ENCODE measurements around the gene SIGLEC7. TPM values are rescaled to one million over a fixed set of nuclear protein-coding genes. Genes with fewer than 3 reads are reported as not detected.

Gene SIGLEC7
- total RNA-seq, 1 experiment from 2014 or later = not detected

GRCh38 chr19:51163257-51163656, 21.2 kb downstream of the SIGLEC7 start:
- no peak for DNase-seq
- Mint-ChIP-seq H3K9me3 (ENCODE audit: low read depth, unreplicated experiment) (no peaks in the 10 kb centered on the region), H3K4me3 (ENCODE audit: low read depth, unreplicated experiment) (no peak overlapping the region), H3K4me1 (ENCODE audit: low read depth, unreplicated experiment) (peaks cover under 1% of the 10 kb centered on the region), H3K36me3 (ENCODE audit: insufficient read depth, unreplicated experiment) (no peaks in the 10 kb centered on the region), H3K27me3 (ENCODE audit: unreplicated experiment) (peaks cover 92% of the 10 kb centered on the region), H3K27ac (ENCODE audit: unreplicated experiment) (no peak overlapping the region)
- no peak for TF ChIP-seq CTCF (IDR thresholded peaks at IDR 0.05; ENCODE audit: unreplicated experiment)
- BruUV-seq (replicated peaks) = no TSS peak
- intact Hi-C loops (cut with micrococcal nuclease; ENCODE audit: unreplicated experiment) = no loop called here
- CTCF ChIA-PET = no interaction called here

GRCh38 chr19:51164215-51164614, 22.1 kb downstream of the SIGLEC7 start:
- Mint-ChIP-seq H3K4me3 (ENCODE audit: low read depth, unreplicated experiment) (no peak overlapping the region), H3K36me3 (ENCODE audit: insufficient read depth, unreplicated experiment) (no peaks in the 10 kb centered on the region), H3K4me1 (ENCODE audit: low read depth, unreplicated experiment) (peaks cover 10% of the 10 kb centered on the region), H3K27me3 (ENCODE audit: unreplicated experiment) (peaks cover 92% of the 10 kb centered on the region), H3K9me3 (ENCODE audit: low read depth, unreplicated experiment) (no peaks in the 10 kb centered on the region), H3K27ac (ENCODE audit: unreplicated experiment) (no peak overlapping the region)
- no peak for TF ChIP-seq CTCF (IDR thresholded peaks at IDR 0.05; ENCODE audit: unreplicated experiment)
- DNase-seq = no peak
- BruUV-seq (replicated peaks) = no TSS peak
- CTCF ChIA-PET = no interaction called here
- intact Hi-C loops (cut with micrococcal nuclease; ENCODE audit: unreplicated experiment) = no loop called here

GRCh38 chr19:51166846-51167490, 24.9 kb downstream of the SIGLEC7 start:
- DNase-seq = no peak
- Mint-ChIP-seq H3K27ac (ENCODE audit: unreplicated experiment) (no peak overlapping the region), H3K9me3 (ENCODE audit: low read depth, unreplicated experiment) (no peaks in the 10 kb centered on the region), H3K27me3 (ENCODE audit: unreplicated experiment) (peaks cover 87% of the 10 kb centered on the region), H3K4me3 (ENCODE audit: low read depth, unreplicated experiment) (no peak overlapping the region), H3K36me3 (ENCODE audit: insufficient read depth, unreplicated experiment) (no peaks in the 10 kb centered on the region), H3K4me1 (ENCODE audit: low read depth, unreplicated experiment) (peaks cover 11% of the 10 kb centered on the region)
- BruUV-seq (replicated peaks) = no TSS peak
- CTCF ChIA-PET = no interaction called here
- TF ChIP-seq CTCF (IDR thresholded peaks at IDR 0.05; ENCODE audit: unreplicated experiment) = no peak
- intact Hi-C loops (cut with micrococcal nuclease; ENCODE audit: unreplicated experiment) = no loop called here

- intact Hi-C loops (cut with micrococcal nuclease; ENCODE audit: unreplicated experiment) = no loop called here
- TF ChIP-seq CTCF (IDR thresholded peaks at IDR 0.05; ENCODE audit: unreplicated experiment) = no peak
- Mint-ChIP-seq H3K4me3 (ENCODE audit: low read depth, unreplicated experiment) (peak overlapping the region; percentile 18), H3K27me3 (ENCODE audit: unreplicated experiment) (peaks cover 70% of the 10 kb centered on the region), H3K9me3 (ENCODE audit: low read depth, unreplicated experiment) (no peaks in the 10 kb centered on the region), H3K27ac (ENCODE audit: unreplicated experiment) (no peak overlapping the region), H3K4me1 (ENCODE audit: low read depth, unreplicated experiment) (peaks cover 11% of the 10 kb centered on the region), H3K36me3 (ENCODE audit: insufficient read depth, unreplicated experiment) (no peaks in the 10 kb centered on the region)
- DNase-seq = no peak
- CTCF ChIA-PET = interaction anchor here (0.6 to 1.3 kb wide), 3 partner anchors 91 to 512 kb away, joined by 3 read pairs; no protein-coding TSS in a partner anchor
- no TSS peak for BruUV-seq (replicated peaks)
Measured at GRCh38 chr19:51168564-51169282, 26.6 kb downstream of the SIGLEC7 start.

Measured in Calu3 (cell line).